WERI-Rb-1 (cell line): ENCODE results near the gene ZNF536.

ENCODE experiments used
- DNase-seq: peaks from one replicate; pipeline ENCODE4 v3.0.0-alpha.2; 2020
- H3K27ac ChIP-seq: fragments of 250-450 bp; sonication (Bioruptor Pico); 2 replicates; pipeline ENCODE4 v1.5.1; 2020; ENCODE audit warnings: mild to moderate bottlenecking, moderate library complexity
- H3K27me3 ChIP-seq: fragments of 250-450 bp; sonication (Bioruptor Pico); 2 replicates; pipeline ENCODE4 v1.5.1; 2021; ENCODE audit warnings: mild to moderate bottlenecking, low read depth, moderate library complexity; ENCODE audit not compliant: insufficient read depth, severe bottlenecking
- H3K36me3 ChIP-seq: fragments of 250-450 bp; sonication (Bioruptor Pico); 2 replicates; pipeline ENCODE4 v1.5.1; 2020; ENCODE audit warnings: mild to moderate bottlenecking, moderate library complexity
- H3K4me3 ChIP-seq: 2 replicates; pipeline ENCODE4 v1.5.1; 2011; ENCODE audit warnings: low read depth, mild to moderate bottlenecking, control low read depth, low read length
- H3K9me3 ChIP-seq: fragments of 250-450 bp; sonication (Bioruptor Pico); 2 replicates; pipeline ENCODE4 v1.5.1; 2021; ENCODE audit warnings: mild to moderate bottlenecking, moderate library complexity; ENCODE audit not compliant: severe bottlenecking
- CTCF ChIP-seq: IDR thresholded peaks from 2 replicates; pipeline ENCODE4 v1.5.1; 2011; ENCODE audit warnings: low read depth, mild to moderate bottlenecking, control low read depth, inconsistent platforms, low read length

ZNF536 gene

GRCh38 chr19:30358821-30359580 is 13.2 kb upstream of the ZNF536 start:
- Histone ChIP-seq H3K36me3 (no peaks in the 10 kb centered on the region), H3K27me3 (no peaks in the 10 kb centered on the region), H3K27ac (no peak overlapping the region), H3K4me3 (no peak overlapping the region), H3K9me3 (no peaks in the 10 kb centered on the region)
- no peak for TF ChIP-seq CTCF
- DNase-seq = no peak

- H3K27ac ChIP-seq = no peak overlapping the region
- H3K36me3 ChIP-seq = no peaks in the 10 kb centered on the region
- H3K4me3 ChIP-seq = no peak overlapping the region
- DNase-seq = no peak
- no peaks in the 10 kb centered on the region for H3K9me3 ChIP-seq
- H3K27me3 ChIP-seq = no peaks in the 10 kb centered on the region
- TF ChIP-seq CTCF = no peak
Measured at GRCh38 chr19:30359936-30360335, 12.2 kb upstream of the ZNF536 start.

- no peaks in the 10 kb centered on the region for H3K36me3 ChIP-seq
- TF ChIP-seq CTCF = no peak
- no peaks in the 10 kb centered on the region for H3K27me3 ChIP-seq
- no peak overlapping the region for H3K4me3 ChIP-seq
- no peak for DNase-seq
- H3K9me3 ChIP-seq = no peaks in the 10 kb centered on the region
- H3K27ac ChIP-seq = no peak overlapping the region
Measured at GRCh38 chr19:30360376-30361106, 11.6 kb upstream of the ZNF536 start.

GRCh38 chr19:30361107-30361447 is 11.1 kb upstream of the ZNF536 start:
- no peak overlapping the region for H3K4me3 ChIP-seq
- no peaks in the 10 kb centered on the region for H3K9me3 ChIP-seq
- H3K36me3 ChIP-seq = no peaks in the 10 kb centered on the region
- no peak for DNase-seq
- no peak for TF ChIP-seq CTCF
- H3K27me3 ChIP-seq = no peaks in the 10 kb centered on the region
- no peak overlapping the region for H3K27ac ChIP-seq

GRCh38 chr19:30361721-30362120 is 10.5 kb upstream of the ZNF536 start:
- no peaks in the 10 kb centered on the region for H3K9me3 ChIP-seq
- H3K27me3 ChIP-seq = no peaks in the 10 kb centered on the region
- H3K4me3 ChIP-seq = no peak overlapping the region
- no peak overlapping the region for H3K27ac ChIP-seq
- TF ChIP-seq CTCF = no peak
- H3K36me3 ChIP-seq = no peaks in the 10 kb centered on the region
- no peak for DNase-seq
